ENCODE results near the gene CAMK2D.

Gene CAMK2D

DNA sequence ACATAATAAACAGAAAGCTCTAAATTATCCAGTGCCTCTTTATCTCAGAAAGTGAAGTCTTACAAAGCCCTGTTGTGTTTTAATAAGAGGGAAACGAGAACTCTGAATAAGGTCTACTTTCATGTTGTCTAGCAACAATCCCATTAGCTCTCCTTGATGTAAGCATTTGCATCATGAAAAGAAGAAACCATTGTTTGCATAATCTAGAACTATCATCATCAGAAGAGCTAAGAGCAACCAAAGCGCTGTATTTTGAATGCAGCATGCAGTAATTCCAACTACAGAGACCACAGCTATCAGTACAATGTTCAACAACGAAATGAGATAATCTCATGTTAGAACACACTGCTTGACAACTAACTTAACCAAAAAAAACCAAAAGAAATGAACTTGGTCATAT lies 257.1 kb downstream of the CAMK2D start:
- DNase-seq, result no peak

DNA sequence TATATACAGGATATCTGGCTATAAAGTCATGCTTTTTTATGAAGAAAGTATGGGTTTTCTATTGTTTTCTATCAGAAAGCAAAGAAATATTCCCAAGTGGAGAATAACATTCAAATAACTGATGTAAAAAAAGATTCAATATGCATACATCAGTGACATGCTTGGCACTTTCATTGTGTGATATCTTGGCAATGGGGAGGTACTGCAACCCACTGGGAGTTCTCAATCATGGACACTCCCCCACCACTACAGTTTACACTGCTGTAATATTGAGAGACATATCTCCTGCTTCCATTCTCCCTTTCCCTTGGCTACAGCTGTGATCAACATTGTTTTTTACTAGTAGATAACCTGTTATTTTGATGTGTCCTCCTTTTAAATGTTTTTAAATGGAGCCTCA lies 257.8 kb downstream of the CAMK2D start:
- no peak for DNase-seq

DNA sequence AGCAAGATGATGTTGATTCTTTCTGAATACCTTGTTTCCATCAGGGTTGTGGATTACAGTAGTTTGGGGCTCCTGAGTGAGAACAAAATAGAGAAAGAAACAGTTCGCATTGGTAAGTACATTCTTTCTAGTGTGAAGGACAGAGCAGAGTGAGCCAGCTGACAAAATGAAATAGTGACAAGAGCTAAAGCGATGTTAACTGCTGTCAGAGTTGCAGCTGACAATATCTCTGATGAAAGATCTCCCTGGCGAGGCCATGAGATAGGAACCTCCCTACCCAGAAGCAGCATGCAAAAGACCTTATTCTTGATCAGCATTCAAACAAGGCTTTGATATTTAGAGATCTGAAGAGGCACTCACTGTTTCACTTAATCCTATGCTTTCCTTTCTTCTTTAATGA lies 258.6 kb downstream of the CAMK2D start:
- DNase-seq, result no peak

DNA sequence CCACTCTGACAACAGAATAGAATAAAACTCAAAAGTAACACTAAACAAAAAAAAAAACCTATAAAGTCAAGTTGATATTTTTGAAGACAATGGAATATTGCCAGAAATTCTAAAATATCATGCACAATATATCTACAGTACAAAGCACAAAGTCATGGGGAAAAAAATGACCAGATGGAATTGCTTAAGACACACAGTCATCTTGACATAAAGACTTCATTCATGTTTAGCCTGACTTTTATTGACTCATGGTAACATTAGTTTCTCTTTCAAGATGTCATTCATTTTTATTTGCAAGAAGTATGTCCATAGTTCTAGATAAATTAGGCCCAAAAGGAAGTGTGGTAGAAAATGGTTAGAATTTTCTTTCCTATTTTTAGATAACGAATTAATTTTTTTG lies 259.1 kb downstream of the CAMK2D start:
- peak; percentile 5 to 50 (median 25) for DNase-seq

DNA sequence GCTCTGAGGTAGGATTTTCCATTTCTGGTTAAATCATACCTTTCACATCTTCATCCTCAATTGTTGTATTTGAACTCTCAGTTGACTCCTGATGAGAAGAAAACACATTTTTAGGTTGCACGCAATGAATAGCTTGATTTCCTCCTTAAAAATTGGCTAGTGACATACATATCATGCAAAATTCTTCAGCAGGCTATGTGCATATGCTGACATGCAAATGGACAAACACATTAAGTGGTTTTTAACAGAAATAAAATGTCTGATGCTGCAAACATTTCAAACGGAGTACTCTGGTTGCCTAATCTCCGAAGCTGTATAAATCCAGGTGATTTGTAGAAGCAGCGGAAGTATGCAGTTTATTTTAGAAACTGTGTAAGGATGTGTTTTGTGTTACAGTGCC lies 261.1 kb downstream of the CAMK2D start:
- DNase-seq, result no peak

DNA sequence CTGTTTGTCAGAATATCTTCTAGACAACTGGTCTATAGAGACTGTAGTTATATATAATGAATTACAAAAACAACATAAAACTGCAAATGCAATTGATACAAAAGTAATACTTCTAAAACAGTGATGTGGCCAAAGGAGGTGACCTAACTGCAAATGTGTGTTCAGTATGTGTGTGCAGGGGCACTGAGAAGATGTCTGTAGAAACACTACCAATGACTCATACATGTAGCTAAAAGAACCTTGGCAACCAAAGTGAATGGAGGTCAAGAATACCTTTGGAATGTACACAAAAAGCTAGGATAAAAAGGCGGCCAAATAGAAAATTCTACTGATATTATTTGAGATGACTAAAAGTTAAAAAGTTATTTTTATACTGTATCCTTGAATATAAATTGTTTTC lies 261.8 kb downstream of the CAMK2D start:
- no peak for DNase-seq

DNA sequence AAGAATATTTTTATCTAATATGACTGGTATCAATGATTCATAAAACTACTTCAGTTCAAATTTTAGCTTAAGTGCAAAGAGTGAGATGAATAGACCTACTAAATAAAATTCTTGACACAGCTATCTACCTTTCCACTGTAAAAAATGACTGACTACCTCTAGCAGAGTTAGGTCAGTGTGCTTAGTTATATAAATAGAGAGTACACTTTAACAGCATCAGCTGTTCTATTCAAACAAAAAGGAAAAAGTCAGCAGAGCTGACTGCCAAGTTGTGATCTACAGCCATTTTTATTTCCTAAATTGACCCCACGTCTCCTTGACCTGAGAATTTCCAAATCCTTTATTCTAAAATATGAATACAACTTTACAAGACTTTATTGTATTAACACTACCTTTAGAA lies 262.4 kb downstream of the CAMK2D start:
- no peak for DNase-seq

DNA sequence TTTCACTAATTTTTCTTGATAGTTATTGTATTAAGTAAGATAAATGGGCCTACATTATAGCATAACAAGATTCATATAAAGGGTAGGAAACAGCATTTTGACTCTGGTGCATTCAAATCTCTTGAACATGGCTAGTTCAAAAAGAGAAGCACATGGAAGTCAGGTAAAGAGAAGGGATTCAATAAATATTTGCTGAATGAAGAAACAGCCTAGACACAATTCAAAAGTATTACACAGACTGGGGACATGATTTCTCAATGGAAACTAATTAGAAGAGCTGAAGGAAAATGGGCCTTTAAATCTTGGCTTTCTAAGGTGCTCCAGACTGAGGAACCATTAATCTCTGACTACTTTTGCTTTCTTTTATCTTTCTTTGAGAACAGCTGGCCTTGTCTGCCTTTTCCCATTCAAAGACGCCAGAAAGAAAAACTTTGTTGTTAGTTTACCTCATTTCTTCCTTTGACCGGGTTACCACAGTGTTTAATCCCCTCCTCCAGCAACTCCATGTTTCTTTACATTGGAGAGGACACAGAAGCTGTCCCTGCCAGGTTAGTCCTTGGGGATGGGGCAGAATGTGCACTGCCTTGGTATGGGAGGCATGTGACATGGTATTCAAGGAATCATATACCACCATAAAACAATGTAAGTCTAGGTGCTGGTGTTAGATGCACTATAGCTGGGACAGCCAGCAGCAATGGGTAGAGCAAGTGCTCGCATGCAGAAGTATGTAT lies 264.2 kb downstream of the CAMK2D start:
- no peak for DNase-seq

DNA sequence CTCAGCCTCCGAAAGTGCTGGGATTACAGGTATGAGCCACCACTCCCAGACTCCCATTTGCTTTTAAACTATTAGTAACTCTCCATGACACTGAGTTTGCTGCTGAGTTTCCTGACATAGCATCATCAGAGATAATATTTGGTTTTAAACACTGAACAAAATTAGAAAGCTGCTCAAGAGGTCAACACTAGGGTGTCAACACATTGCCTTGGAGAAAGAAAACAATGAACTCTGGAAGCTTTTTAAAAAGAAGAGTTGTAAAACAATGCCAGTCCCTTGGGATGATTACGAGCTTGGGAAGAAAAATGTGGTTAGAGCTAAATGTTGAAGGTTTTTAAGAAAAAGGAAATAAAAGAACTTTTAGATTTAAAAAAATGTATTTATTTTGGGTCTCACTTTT lies 264.8 kb downstream of the CAMK2D start:
- DNase-seq, result no peak

DNA sequence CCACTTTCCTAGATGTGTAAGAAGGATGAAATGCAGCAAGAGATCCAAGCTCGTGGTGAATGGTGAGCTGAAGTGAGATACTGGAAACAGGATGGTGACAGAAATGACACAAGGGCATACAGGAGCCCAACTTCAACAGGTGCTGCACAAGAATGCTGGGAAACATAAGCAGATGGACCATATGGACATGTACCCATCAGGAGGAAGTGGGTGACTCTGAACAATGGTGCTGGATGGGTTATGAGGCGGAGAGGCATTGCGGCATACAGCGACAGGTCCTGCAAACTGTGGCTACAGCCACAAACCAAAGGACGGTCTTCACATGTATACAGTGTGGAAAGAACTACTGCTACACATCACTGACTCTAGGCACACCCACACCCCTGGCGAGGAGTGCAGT lies 265.7 kb downstream of the CAMK2D start:
- DNase-seq, result no peak

DNA sequence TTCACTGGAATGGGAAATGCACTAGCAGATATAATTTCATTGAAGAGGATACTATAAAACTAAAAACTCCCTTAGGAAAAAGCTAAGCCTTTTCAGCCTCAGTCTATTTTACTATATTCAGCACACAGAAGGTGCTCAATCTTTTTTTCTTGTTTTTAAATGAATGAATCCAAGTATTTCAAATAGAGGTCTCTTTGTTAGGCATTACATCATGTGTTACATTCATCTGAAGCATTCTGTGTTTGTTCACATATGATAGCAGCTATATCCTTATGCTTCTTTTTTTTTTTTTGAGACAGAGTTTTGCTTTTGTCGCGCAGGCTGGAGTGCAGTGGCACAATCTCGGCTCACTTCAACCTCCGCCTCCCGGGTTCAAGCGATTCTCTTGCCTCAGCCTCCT lies 278.4 kb downstream of the CAMK2D start:
- no peak for DNase-seq

DNA sequence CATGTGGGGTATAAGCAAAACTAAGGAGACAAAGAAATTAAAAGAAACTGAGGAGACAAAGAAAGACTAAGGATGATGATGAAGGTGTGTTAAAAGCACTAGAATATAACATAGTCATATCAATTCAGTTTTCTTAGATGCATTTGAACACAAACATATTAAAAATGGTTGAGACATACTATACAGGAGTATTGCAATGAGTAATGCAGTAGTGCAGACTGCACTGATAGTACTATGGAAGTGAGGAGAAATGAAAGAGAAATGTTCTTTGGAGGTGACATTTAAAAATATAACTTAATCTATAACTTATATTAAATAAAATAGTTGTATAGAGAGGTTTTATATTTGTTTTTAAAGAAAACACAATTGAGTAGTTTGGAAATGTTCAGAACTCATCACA lies 279.2 kb downstream of the CAMK2D start:
- no peak for DNase-seq

DNA sequence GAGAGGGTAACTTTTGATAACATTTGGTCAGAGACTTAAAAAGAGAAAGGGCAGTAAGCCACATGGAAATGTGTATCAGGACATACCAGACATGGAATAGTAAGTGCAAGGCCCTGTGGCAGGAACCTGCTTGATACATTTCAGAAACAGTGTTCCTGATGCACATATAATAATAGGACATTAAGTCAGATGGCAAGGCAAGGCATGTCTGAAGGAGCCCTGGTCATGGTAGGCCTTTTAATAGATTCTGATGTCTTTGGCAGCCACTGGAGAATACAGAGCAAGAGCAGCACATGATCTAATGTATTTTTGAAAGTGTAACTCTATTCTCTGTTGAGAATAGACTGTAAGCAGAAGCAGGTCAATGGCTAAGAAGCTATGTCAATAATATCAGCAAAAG lies 279.7 kb downstream of the CAMK2D start:
- no peak for DNase-seq

DNA sequence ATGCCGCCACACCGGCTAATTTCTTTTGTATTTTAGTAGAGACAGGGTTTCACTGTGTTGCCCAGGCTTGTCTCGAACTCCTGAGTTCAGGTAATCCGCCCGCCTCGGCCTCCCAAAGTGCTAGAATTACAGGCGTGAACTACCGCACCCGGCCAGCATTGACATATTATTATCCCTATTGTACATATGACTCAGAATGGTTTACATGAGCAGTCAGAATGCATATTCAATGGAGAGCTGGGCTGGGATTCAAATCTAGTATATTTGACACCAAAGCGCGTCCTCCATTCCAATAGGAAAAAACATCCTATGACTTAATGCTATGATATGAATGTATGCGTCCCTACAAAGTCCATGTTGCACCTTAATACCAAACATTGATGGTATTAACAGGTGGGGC lies 281.4 kb downstream of the CAMK2D start:
- DNase-seq, result no peak

DNA sequence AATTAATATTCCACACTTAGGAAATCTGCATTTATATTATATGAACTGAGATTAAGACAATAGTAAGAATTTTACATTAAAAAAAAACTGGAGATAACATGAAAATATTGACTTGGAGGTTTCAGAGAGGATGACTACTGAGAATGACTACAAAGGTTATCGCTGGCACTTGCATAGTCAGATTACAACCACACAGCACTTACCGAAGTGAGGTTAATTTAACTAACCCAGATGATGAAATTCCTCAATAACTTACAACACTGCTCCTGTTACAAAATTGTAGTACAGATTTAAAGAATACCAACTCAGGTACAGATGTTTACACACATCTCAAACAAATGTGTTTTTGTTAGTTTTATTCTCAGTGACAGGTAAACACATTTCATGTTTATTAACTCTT lies 283.5 kb downstream of the CAMK2D start:
- DNase-seq, result no peak

DNA sequence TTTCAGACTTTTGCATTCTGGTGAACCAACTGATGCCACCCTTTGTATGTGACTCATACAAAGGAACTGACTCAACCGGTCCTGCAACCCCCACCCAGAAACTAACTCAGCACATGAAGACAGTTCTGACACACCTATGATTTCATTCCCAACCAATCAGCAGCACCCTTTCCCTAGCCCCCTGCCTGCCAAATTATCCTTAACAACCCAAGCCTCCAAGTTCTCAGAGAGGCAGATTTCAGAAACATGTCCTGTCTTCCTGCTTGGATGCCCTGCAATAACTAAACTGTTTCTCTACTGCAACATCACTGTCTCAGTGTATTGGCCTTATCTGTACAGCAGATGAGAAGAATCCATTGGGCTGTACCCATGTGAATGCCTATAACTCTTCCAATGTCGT lies 284.7 kb downstream of the CAMK2D start:
- DNase-seq, result peak in 1 of 3 donors; percentile 34

DNA sequence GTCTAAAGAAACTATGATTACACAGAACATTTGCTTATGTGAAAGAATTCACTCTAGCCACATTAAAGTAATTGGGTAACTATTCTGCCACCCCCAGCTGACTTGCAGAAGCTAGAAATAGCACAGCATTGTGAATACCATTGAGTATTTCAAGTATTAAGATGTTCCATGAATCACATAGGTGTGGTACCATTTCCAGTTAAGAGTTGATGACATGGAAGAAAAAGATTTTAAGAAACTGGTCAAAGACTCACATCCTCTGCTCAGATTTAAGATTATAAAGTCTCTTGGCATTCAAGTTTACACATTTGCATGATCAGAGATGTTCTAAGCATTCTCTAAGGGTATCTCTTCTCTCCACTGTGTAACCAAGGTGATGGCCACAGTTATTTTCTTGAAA lies 287.5 kb downstream of the CAMK2D start:
- peak in 1 of 3 donors; percentile 31 for DNase-seq

DNA sequence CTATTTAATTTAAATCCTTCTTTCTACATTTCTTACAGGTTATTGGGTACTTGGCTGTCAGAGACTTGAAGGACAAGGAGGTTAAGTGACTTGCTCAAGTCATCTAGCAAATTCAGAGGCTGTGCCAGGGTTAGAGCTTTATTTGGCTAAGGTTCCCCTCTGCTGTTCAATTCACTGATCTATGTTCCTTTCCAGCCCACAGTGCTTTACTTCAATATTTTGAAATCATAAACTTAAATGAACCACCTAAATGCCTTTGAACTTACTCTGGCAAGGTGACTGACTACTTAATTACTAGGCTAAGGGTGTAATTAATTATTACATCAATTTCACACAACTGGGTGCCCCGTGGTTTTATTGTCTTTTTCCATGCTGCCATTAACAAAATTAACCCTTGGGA lies 288.7 kb downstream of the CAMK2D start:
- no peak for DNase-seq

DNA sequence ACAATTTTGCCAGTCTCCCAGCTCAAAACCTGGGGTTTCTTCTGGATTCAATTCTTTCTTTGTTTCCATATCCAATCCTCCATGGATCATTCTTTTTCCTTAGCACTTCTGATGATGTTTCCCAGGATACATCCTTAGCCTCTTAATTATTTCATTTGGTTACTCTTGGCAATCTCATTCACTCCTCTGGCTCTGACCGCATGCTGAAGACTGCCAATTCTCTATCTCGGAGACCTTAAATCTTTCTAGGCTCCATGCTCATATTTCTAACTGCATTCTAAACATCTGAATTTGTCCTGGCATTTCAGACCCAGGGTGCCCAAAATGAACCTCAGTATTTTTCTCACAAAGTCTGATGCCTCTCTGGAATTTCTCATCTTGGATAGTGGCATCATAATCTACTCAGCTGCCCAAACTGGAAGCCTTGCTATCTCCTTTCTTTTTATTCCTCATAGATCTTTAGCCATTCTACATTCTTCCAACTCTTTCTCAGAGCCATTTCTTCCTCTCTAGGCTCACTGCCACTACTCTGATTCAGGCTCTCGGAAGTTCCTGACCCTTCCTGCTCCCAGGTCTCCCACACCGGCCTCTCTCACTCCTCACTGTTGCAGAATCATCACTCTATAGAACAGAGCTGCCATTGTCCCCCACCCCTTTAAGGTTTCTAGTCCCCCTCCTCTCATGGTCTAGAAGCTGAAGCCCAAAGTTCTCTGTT lies 290.2 kb downstream of the CAMK2D start:
- DNase-seq, result no peak

DNA sequence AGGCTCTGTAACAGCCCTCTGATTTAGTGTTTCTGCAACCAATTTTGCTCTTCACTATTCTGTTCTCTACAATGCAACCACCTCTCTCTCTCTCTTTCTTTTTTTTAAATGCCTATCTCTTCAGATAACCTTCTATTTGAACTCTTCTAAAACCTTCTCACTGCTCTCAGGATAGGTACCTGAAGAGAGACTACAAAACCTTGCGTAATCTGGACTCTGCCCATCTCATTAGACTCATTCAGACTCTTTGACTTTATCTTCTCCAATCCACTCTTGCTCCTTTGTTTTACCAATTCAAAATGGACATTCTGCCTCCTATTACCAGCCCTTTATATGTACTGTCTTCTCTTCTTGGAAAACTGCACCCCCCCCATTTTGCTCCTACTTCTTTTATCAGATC lies 291.6 kb downstream of the CAMK2D start:
- DNase-seq, result no peak

DNA sequence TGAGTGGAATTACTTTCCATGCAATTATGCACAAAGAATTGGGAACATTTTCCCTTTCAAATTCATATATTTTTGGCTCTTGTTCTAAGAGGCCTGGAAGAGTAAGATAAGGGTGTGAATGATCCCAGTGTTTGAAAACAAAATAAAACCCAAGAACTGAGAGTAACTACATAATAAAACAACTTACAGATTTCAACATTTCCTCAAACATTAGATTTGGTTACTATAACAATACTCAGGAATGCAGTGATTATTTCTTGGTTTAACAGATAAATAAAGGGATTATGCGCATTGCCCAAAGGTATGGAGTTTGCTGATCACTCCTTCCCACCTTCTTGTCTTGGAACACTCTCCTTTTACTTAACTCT lies 292.5 kb downstream of the CAMK2D start:
- no peak for DNase-seq

DNA sequence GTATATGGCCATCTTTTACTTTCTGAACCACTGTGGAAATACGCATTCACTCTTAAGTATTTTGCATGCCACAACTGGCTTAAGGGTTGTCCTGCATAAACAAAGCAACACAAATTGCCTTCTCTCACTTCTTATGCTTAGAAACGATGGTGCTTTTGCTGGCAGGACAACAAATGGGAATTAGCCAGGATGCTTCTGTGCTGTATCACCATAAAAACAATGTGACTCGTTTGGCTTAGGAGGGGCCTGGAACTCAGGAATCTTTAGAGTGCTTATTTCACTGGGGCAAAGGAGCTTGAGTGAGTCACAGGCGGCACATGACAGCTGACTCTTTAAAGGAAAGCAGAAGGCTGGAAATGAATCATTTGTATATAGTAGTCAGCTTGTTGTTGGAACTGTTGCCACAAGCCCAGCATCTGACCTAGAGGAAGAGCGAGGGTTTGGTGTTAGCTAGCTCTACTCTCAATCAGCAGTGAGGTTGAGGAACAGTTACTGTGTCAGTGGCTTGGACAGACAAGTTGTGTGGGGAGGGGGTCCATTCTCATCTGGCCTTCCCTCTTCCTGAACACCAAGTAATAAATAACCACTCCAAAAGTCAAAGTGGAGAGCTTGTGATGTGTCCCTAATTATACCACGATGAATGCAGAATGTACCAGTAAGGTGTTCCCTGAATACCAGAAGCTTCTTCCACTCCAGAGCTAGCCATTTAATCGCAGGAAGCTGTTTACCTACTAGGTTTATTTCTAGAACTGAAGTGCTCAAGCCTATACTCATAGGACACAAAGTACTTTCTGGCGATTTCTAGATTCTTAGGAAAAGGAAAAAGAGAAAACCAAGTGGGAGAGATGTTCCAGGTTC lies 293.1 kb downstream of the CAMK2D start:
- peak; percentile 83 to 94 (median 94) for DNase-seq

DNA sequence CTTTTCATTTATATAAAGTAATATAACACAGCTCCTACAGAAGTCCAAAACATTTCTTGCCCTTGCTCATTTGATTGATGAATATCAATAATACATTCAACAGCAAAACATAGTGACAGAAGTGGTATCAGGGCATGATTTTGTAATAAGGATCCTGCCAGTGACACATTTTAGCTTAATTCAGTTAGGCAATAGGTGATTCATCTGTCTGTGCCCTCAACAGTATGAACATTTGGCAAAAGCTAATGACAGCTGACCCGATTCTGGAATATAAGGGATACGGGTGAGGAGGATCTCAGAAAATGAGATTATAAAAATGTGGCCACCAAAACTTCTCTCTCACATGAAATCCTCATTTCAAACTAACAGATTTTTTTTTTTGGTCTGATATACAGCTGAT lies 294.0 kb downstream of the CAMK2D start:
- peak; percentile 49 to 88 (median 87) for DNase-seq

DNA sequence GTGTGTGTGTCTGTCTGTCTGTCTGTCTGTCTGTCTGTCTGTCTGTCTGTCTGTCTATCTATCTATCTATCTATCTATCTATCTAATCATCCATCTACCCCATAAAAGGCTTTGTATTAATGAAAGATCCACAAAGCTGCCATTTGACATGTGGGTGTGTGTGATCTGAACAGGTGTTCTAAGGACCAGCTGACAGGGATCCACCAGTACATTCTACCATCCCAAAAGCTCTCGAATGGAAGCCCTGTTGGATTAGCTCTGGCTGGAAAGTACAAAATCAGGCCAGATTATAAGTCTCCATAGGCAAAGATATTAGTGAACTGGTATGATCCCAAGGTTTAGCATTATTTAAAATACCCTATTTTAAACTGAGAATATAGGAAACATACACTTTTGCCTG lies 299.3 kb downstream of the CAMK2D start:
- DNase-seq, result no peak
